HG03442 (cell line): ENCODE results near the gene GTF3C1.
"Not testable (repeated sequence)": the region's sequence is repeated elsewhere in the genome, so short reads cannot be mapped to it uniquely, and the experiment has no call there.

Source experiments
- ATAC-seq: cut with Tn5 transposase; IDR thresholded peaks from one replicate; pipeline ENCODE4 v1.9.1; 2021; ENCODE audit warnings: mild to moderate bottlenecking, moderate library complexity; ENCODE audit not compliant: unreplicated experiment

The GTF3C1 gene

GRCh38 chr16:27468941-27469531 is 80.7 kb downstream of the GTF3C1 start:
- ATAC-seq: no peak

- ATAC-seq: no peak
These were observed 84.2 kb downstream of the GTF3C1 start for GRCh38 chr16:27465483-27465879.

GRCh38 chr16:27464626-27465482 is 84.9 kb downstream of the GTF3C1 start:
- ATAC-seq: no peak

- no peak for ATAC-seq
These were observed 85.7 kb downstream of the GTF3C1 start for GRCh38 chr16:27463741-27464591.

- ATAC-seq: no peak
These were observed 86.6 kb downstream of the GTF3C1 start for GRCh38 chr16:27462846-27463682.

GRCh38 chr16:27462200-27462845 is 87.4 kb downstream of the GTF3C1 start:
- ATAC-seq: no peak

GRCh38 chr16:27461483-27462171 is 88.1 kb downstream of the GTF3C1 start:
- no peak for ATAC-seq

- no peak for ATAC-seq
These were observed 88.8 kb downstream of the GTF3C1 start for GRCh38 chr16:27460663-27461482.

GRCh38 chr16:27460213-27460612 is 89.5 kb downstream of the GTF3C1 start:
- no peak for ATAC-seq

- ATAC-seq: no peak
These were observed 90.6 kb downstream of the GTF3C1 start for GRCh38 chr16:27458987-27459688.

- ATAC-seq: no peak
These were observed 91.5 kb downstream of the GTF3C1 start for GRCh38 chr16:27458258-27458657.

- not testable (repeated sequence) for ATAC-seq
These were observed 92.2 kb downstream of the GTF3C1 start for GRCh38 chr16:27457605-27457900.

GRCh38 chr16:27455700-27456099 is 94.0 kb downstream of the GTF3C1 start:
- ATAC-seq: no peak

GRCh38 chr16:27453494-27453825 is 96.3 kb downstream of the GTF3C1 start:
- ATAC-seq: no peak

GRCh38 chr16:27452569-27453493 is 96.9 kb downstream of the GTF3C1 start:
- ATAC-seq: no peak

- ATAC-seq: no peak
These were observed 99.5 kb downstream of the GTF3C1 start for GRCh38 chr16:27450196-27450549.

GRCh38 chr16:27449434-27450195 is 100.1 kb downstream of the GTF3C1 start:
- peak; percentile 55 for ATAC-seq
